ENCODE measurements around the gene DAB2.

The DAB2 gene

DNA sequence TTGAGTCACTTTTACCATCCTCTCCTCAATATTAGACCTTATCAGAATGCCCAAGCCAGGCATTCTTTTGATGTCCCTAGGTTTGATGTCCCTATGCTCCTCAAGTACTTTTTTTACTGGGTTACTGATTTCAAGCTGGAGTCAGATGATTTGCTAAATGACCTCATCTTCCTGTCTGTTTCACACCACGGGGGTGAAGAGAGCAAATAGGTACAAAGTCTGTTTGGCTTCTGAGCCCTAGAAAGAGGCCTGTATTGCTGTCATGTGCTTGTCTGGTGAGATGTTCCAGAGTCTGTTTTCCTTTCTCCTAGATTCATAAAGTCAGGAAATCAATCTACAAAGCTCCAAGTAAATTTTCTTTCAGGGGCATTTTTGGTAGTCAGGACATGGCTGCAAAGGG is 12.7 kb upstream of the DAB2 start:
- H3K9me3 Mint-ChIP-seq, result no peaks in the 10 kb centered on the region
- ATAC-seq (no peak), DNase-seq (no peak)
- H3K4me1 Mint-ChIP-seq, result no peaks in the 10 kb centered on the region
- no peak overlapping the region for H3K27ac Mint-ChIP-seq
- no peaks in the 10 kb centered on the region for H3K27me3 Mint-ChIP-seq
- H3K4me3 Mint-ChIP-seq, result no peak overlapping the region

DNA sequence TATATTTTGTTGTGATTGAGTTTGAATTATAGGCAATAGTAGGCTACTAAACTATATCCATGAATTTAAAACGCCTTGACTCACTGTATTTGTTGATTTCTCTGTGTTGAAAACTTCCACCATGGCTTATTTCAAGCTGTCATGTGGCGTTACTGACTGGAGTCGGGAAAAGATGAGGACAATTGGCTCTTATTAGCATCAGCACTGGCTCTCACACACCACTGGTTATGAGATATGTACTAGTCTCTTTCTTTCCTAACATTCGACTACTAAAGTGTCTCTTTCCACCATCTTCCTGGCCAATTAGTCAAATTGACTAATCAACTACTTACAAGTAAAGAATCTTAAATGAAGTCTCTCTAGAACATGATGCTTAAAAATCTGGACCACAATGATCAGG is 9.1 kb upstream of the DAB2 start:
- DNase-seq, result no peak
- no peak overlapping the region for H3K4me3 Mint-ChIP-seq
- ATAC-seq, result no peak
- H3K9me3 Mint-ChIP-seq, result no peaks in the 10 kb centered on the region
- H3K27ac Mint-ChIP-seq, result no peak overlapping the region
- H3K4me1 Mint-ChIP-seq, result no peaks in the 10 kb centered on the region
- no peaks in the 10 kb centered on the region for H3K27me3 Mint-ChIP-seq

DNA sequence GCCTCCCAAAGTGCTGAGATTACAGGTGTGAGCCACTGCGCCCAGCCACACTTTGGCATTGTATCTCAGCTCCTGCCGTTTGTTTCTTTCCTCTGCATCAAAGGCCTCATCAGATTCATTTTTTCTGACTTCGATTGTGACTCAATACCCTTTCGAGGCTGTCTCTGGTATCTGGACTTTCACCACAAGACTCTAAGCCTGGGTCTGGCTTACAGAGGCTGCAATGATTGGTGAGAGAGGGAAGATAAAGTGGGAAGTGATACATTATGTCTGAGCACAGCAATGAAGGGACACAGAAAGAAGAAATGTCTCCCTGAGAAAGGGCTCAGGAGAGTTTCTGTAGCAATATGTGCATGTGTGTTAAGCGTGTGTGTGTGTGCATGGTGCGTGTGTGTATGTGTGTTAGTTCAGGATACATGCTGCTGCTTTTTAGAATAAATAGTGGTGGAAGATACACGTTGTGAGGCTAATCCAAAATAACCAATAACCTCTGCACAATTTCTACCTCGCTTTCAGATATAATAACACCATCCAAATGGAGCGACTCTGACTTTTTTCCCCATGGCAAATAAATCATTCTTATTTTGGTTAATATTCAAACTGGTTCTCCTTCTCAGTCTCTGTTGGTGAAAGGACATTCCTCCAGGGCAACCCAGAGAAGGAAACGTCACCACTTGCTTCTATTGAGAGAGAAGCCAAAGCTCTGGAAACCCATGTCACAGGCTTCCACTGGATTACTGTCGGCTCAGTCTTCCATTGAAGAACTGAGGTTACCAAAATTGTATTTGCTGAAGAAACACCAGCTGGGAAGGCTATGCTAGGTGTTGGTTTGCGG is 8.1 kb upstream of the DAB2 start:
- H3K27me3 Mint-ChIP-seq, result no peaks in the 10 kb centered on the region
- ATAC-seq (no peak), DNase-seq (no peak)
- no peaks in the 10 kb centered on the region for H3K4me1 Mint-ChIP-seq
- H3K4me3 Mint-ChIP-seq, result no peak overlapping the region
- no peaks in the 10 kb centered on the region for H3K9me3 Mint-ChIP-seq
- no peak overlapping the region for H3K27ac Mint-ChIP-seq

DNA sequence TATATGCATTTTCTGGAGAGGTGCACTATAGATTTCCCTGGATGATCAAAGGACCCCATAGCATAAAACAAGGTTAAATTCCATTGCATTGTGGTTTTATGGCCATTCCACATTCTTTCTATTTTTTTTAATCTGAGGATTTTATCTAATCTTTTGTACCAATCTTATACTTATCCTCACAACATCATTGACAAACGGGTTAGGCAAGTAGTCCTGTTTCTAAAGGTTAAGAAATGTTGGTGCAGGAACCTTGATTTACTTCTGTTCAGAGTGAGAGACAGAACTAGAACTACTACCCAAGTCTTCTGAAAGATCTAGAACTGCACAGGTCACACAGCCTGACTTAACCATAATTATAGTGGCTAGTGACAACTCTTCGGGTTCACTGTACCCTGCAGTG is 5.7 kb upstream of the DAB2 start:
- DNase-seq, result no peak
- no peak for ATAC-seq
- Mint-ChIP-seq H3K4me1 (no peaks in the 10 kb centered on the region), H3K27ac (no peak overlapping the region), H3K9me3 (no peaks in the 10 kb centered on the region), H3K27me3 (peaks cover 22% of the 10 kb centered on the region), H3K4me3 (no peak overlapping the region)

DNA sequence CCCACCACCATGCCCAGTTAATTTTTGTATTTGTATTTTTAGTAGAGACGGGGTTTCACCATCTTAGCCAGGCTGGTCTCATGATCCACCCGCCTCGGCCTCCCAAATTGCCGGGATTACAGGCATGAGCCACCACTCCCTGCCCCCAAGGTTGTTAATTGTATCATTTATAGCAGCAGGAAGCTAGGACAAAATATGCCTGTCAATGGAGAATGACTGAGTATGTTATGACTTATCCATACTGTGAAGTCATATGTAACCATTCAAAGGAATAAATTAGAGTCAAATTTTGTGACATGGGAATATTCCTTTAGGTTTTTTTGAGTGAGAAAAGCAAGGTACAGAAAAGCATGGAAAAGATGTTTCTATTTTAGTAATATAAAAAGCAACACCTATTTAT is 3.9 kb upstream of the DAB2 start:
- Mint-ChIP-seq H3K27ac (no peak overlapping the region), H3K27me3 (peaks cover 40% of the 10 kb centered on the region), H3K4me3 (no peak overlapping the region), H3K9me3 (no peaks in the 10 kb centered on the region), H3K4me1 (peaks cover 7% of the 10 kb centered on the region)
- DNase-seq (no peak), ATAC-seq (no peak)

DNA sequence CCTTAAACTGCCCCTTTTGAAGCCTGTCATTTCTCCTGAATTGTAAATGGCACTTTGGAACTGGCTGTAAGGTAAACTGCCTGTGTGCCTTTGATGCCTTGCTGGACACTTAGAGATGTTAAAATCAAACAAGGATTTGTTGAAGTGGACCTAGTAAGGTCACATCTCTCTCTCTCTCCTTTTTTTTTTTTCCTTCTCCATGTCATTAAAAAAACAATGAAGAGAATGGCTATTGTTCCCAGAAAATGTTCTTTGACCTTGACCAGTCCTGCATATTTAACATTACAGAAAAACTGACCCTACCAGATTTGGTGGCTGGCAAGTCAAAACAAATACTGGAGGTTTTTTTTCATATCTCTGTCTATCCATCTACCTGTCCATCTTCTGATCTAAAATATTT is 2.9 kb upstream of the DAB2 start:
- Mint-ChIP-seq H3K27ac (no peak overlapping the region), H3K4me1 (peaks cover 7% of the 10 kb centered on the region), H3K27me3 (peaks cover 50% of the 10 kb centered on the region), H3K4me3 (no peak overlapping the region), H3K9me3 (no peaks in the 10 kb centered on the region)
- DNase-seq, result no peak
- ATAC-seq, result no peak

DNA sequence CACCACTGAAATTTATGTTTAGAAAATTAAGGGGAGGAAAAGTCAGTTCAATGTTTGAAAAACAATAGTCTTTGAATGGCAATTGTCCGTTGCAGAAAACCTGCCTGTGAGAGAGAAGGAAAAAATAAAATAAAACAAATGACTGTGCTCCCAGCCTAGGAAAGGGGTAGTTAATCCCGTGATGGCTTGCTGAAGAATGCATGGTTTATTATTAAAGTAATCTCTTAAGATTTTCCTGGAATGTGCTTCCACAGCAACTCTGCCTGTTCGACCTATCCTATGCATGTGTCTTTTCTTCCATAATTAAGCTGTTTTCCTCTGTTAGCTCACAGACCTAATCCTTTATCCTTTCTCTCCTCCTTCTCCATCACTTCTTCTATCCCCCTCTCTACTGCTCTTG is 2.4 kb upstream of the DAB2 start:
- H3K4me3 Mint-ChIP-seq, result no peak overlapping the region
- H3K9me3 Mint-ChIP-seq, result no peaks in the 10 kb centered on the region
- H3K27ac Mint-ChIP-seq, result no peak overlapping the region
- peaks cover 7% of the 10 kb centered on the region for H3K4me1 Mint-ChIP-seq
- peaks cover 54% of the 10 kb centered on the region for H3K27me3 Mint-ChIP-seq
- DNase-seq (no peak), ATAC-seq (no peak)

DNA sequence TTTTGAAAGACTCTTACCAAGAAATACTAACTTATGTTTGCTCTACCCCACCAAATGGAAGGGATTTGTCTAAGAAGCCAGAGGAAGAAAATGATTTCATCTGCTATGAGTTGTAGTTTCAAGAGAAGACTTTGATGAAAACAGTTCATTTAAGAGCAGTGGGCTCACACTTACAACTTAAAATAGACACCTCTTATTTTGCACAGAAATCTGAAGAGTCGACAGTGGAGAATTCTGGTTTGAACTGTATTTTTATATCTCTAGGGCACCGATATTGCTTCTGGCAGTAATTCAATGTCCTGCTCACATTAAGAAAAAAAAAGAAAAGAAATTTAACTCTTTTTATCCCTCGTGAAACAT is 1.9 kb upstream of the DAB2 start:
- peaks cover 57% of the 10 kb centered on the region for H3K27me3 Mint-ChIP-seq
- H3K4me1 Mint-ChIP-seq, result peaks cover 7% of the 10 kb centered on the region
- no peak overlapping the region for H3K27ac Mint-ChIP-seq
- no peaks in the 10 kb centered on the region for H3K9me3 Mint-ChIP-seq
- DNase-seq (no peak), ATAC-seq (no peak)
- no peak overlapping the region for H3K4me3 Mint-ChIP-seq

DNA sequence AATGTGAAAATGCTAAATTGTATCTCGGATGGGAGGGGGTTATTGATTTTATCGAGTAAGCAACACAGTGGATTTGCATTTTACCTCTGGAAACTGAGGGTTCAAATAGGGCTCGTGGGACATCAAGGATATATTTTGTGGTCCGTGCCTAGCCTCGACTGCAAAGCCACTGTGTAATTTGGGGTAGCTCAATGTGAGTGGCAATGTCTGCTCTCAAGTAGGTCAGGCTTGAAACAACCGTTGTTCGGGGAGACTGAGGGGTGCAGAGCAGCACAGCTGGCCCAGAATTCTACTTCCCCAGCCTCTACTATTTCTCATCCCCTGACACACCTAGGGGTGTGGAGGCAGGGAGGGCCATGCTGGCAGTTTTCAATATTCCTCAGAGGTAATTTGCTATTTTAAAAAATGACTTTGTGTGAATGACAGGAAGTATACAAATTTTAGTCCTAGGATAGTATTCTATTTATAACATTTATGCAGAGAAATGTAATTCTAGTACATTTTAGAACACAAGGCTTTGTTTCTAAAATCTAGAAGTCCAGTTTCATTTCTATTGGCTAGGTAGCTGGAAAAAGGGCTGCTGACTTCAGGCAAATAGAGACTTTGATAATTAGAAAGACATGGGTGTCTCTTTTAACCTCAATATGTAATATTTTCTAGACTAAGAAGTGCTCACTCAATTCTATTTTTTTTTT is 1.4 kb upstream of the DAB2 start:
- Mint-ChIP-seq H3K4me3 (no peak overlapping the region), H3K27me3 (peaks cover 57% of the 10 kb centered on the region), H3K27ac (no peak overlapping the region), H3K4me1 (peaks cover 7% of the 10 kb centered on the region), H3K9me3 (no peaks in the 10 kb centered on the region)
- ATAC-seq (no peak), DNase-seq (no peak)

DNA sequence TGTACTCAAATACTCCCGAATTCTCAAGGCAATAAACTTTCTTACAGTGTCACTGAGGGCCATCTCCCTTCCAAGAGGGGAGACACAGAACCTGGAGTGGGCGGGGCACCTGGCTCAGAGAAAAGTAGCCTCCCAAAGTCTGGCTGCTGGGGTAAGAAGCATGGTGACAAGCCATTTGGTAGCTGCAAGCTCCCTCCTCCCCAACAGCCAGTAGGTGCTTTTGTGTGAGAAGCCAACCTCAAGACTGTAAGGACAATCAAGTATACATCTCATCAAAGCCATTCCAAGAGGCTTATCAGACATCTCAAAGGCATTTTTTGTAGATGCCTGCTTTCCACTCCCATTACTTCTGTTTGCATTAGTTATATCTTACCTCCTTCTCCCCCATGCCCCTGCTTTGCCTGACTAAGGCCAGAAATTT is 1.4 kb downstream of the DAB2 start:
- no peak overlapping the region for H3K4me3 Mint-ChIP-seq
- ATAC-seq, result no peak
- H3K4me1 Mint-ChIP-seq, result peaks cover 7% of the 10 kb centered on the region
- H3K27ac Mint-ChIP-seq, result no peak overlapping the region
- H3K9me3 Mint-ChIP-seq, result no peaks in the 10 kb centered on the region
- DNase-seq, result no peak
- peaks cover 57% of the 10 kb centered on the region for H3K27me3 Mint-ChIP-seq

DNA sequence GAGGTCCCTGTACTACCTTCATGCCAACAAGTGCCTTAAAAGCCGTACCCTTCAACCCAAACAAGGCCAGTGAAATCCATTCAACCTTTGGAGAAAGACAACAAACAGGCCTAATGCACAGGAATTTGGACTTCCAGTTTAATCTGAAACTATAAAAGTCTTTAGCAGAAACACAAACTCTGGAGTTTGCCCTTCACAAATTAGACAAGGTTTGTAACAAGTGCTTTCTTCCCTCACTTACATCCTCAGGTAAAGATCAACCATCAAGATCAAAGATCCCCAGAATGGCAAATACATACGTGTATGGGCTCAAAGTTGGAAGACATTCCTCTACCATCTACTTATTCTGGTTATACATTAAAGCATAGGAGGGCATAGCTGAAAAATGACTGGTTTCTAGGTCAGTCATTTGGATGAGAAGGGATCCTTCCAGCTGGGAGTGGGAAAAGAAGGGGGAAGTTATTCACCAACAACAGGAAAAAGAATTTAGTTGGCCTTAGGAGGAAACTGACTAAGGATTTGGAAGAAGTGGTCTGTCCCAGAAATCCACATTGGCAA is 2.0 kb downstream of the DAB2 start:
- DNase-seq (no peak), ATAC-seq (no peak)
- no peaks in the 10 kb centered on the region for H3K9me3 Mint-ChIP-seq
- peaks cover 7% of the 10 kb centered on the region for H3K4me1 Mint-ChIP-seq
- no peak overlapping the region for H3K27ac Mint-ChIP-seq
- H3K4me3 Mint-ChIP-seq, result no peak overlapping the region
- peaks cover 56% of the 10 kb centered on the region for H3K27me3 Mint-ChIP-seq

DNA sequence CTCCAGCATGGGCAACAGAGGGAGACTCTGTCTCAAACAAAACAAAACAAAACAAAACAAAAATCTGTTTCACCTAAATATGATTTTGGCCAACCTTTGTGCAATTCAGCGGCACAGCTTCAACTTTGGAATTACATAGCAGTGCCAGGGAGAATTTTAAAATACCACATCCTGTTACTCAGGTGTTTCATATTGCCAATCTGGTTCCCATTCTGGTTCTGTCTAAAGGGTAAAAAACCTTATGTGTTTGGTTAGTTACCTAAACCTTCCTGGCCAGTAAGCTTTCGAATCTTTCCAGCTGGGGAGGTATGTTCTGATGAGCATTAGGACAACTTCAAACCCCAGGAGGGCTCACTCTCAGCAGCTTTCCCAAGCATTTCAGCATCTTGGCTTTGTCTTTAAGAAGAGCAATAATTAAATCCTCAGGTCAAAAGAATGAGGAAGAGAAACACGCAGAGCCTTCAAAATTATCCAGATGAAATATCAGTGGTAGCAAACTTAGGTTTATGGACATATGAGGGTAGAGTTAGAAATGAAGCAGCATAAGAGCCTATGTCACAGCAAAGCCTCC is 2.7 kb downstream of the DAB2 start:
- ATAC-seq (no peak), DNase-seq (no peak)
- Mint-ChIP-seq H3K4me3 (no peak overlapping the region), H3K9me3 (no peaks in the 10 kb centered on the region), H3K27me3 (peaks cover 50% of the 10 kb centered on the region), H3K27ac (no peak overlapping the region), H3K4me1 (peaks cover 7% of the 10 kb centered on the region)

DNA sequence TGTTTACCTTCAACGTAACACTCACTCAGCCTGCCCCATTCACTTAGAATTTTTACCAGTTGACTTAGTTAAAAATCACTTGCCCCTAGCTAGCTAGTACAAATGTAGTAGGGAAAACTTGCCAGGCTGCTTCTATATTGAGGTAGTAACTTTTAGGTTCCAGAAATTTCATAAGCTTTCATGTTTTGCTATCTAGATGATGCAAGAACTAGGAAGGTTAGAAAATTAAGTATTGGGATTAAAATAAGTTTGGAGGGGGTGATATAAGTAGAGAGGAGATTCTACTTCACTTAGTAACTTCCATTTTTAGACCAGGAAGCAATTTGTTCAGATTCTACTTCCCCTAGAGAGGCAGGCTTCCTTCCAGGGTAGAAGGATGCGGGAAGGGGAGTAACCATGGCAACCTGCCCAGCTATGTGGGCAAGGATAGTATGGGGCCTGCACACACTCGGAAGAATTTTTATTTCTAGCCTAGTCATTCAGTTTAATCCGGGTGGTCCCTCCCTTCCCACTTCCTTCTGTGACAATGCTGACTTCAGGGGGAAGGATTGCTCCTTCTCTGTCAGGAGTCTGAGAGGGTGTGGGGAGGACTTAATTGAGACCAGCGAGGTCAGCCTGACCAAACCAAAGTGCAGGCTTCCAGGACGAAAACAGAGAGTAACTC is 4.2 kb downstream of the DAB2 start:
- Mint-ChIP-seq H3K9me3 (no peaks in the 10 kb centered on the region), H3K4me3 (no peak overlapping the region), H3K27ac (no peak overlapping the region), H3K4me1 (peaks cover 7% of the 10 kb centered on the region), H3K27me3 (peaks cover 43% of the 10 kb centered on the region)
- ATAC-seq (no peak), DNase-seq (no peak)

DNA sequence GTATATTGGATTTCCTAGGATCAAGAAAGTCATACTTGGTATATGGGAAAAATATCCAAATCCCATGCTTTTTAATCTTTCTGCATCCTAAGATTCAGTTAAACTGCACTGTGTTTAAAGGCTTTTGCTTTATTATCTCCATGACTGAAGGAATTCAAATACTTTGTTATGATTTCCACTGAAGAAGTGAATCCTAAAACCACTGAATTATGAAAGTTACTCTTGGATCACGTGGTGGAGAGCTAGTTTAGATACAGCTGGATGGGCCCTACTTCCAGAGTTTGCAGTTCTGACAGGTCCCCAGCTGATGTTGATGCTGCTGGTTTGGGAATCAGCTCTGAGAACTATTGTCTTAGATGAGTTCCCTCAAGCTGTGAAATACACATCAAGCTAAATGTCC is 5.0 kb downstream of the DAB2 start:
- Mint-ChIP-seq H3K27me3 (peaks cover 38% of the 10 kb centered on the region), H3K4me1 (peaks cover 2% of the 10 kb centered on the region), H3K4me3 (no peak overlapping the region), H3K27ac (no peak overlapping the region), H3K9me3 (no peaks in the 10 kb centered on the region)
- no peak for DNase-seq
- no peak for ATAC-seq

DNA sequence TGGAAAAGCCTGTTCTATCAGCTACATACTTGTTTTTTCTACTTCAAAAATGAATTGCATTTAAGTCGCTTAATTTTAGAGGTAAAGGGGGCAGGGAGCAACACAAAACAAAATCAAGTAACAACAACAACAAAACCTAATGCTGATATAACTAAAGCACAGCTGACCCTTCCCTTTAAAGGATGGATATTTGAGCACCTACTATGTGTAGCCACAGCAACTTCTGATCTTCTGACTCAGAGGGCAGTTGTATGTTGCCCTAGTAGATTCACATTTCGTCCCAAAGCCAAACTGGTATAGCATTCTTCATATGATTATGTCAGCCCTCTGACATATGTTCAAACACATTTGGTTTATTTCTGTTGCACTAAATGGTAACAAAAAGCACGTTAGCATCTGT is 6.8 kb downstream of the DAB2 start:
- H3K4me3 Mint-ChIP-seq, result no peak overlapping the region
- no peak for ATAC-seq
- DNase-seq, result no peak
- H3K27me3 Mint-ChIP-seq, result peaks cover 20% of the 10 kb centered on the region
- H3K27ac Mint-ChIP-seq, result no peak overlapping the region
- H3K4me1 Mint-ChIP-seq, result no peaks in the 10 kb centered on the region
- H3K9me3 Mint-ChIP-seq, result no peaks in the 10 kb centered on the region

DNA sequence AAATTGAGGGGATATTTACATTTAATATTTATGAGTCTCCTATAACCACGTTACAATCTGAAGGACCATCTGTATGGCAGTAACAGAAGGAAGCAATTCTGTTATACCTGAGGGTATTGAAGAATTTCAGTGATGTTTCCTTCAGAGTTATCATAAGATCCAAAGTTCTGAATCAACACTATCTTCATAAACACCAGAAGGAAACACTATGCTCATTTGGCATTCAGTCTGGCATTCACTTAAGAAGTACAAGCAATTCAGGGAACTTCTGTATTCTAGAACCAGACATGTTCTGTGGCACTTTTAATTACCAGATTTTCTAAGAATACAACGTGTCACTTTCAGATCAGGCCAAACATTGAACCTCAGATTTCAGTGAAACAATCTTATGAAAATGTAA is 9.6 kb downstream of the DAB2 start:
- Mint-ChIP-seq H3K4me3 (no peak overlapping the region), H3K27ac (no peak overlapping the region), H3K27me3 (peaks cover 9% of the 10 kb centered on the region), H3K9me3 (no peaks in the 10 kb centered on the region), H3K4me1 (no peaks in the 10 kb centered on the region)
- ATAC-seq (no peak), DNase-seq (no peak)

Measured in stimulated activated naive CD8-positive, alpha-beta T cell treated with anti-CD3 and anti-CD28 coated beads, Interleukin-15, amount 100 ng/mL, for 72 hours (primary cell).